ENCODE results near the gene NR1H4. TPM values are rescaled to one million over a fixed set of nuclear protein-coding genes. Genes with fewer than 3 reads are reported as not detected.
"Not testable (repeated sequence)": the region's sequence is repeated elsewhere in the genome, so short reads cannot be mapped to it uniquely, and the experiment has no call there.

The NR1H4 gene
- total RNA-seq, 1 donor from 2014 or later = 7.0 TPM

GRCh38 chr12:100472325-100472724, 1.3 kb upstream of the NR1H4 start:
- DNase-seq (ENCODE audit: low spot score) = no peak

GRCh38 chr12:100473050-100473715, 483 bp upstream of the NR1H4 start:
- DNase-seq (ENCODE audit: low spot score) = no peak

- no peak for DNase-seq (ENCODE audit: low spot score)
These were observed 951 bp downstream of the NR1H4 start for GRCh38 chr12:100474617-100475016.

- no peak for DNase-seq (ENCODE audit: low spot score)
These were observed 2.5 kb downstream of the NR1H4 start for GRCh38 chr12:100476013-100476751.

- DNase-seq (ENCODE audit: low spot score) = no peak
These were observed 7.4 kb downstream of the NR1H4 start for GRCh38 chr12:100481021-100481420.

- DNase-seq (ENCODE audit: low spot score) = no peak
These were observed 10.7 kb downstream of the NR1H4 start for GRCh38 chr12:100484183-100484886.

GRCh38 chr12:100484891-100485471, 11.3 kb downstream of the NR1H4 start:
- no peak for DNase-seq (ENCODE audit: low spot score)

GRCh38 chr12:100485983-100486382, 12.3 kb downstream of the NR1H4 start:
- DNase-seq (ENCODE audit: low spot score) = no peak

- DNase-seq (ENCODE audit: low spot score) = no peak
These were observed 15.7 kb downstream of the NR1H4 start for GRCh38 chr12:100489251-100489820.

GRCh38 chr12:100490056-100490455, 16.4 kb downstream of the NR1H4 start:
- no peak for DNase-seq (ENCODE audit: low spot score)

GRCh38 chr12:100491104-100491503, 17.4 kb downstream of the NR1H4 start:
- DNase-seq (ENCODE audit: low spot score) = no peak

- DNase-seq (ENCODE audit: low spot score) = no peak
These were observed 19.8 kb downstream of the NR1H4 start for GRCh38 chr12:100493396-100494012.

- no peak for DNase-seq (ENCODE audit: low spot score)
These were observed 20.4 kb downstream of the NR1H4 start for GRCh38 chr12:100494026-100494425.

GRCh38 chr12:100494538-100494937, 20.9 kb downstream of the NR1H4 start:
- DNase-seq (ENCODE audit: low spot score) = no peak

- DNase-seq (ENCODE audit: low spot score) = no peak
These were observed 23.6 kb downstream of the NR1H4 start for GRCh38 chr12:100497105-100497795.

- no peak for DNase-seq (ENCODE audit: low spot score)
These were observed 24.5 kb downstream of the NR1H4 start for GRCh38 chr12:100498141-100498540.

- no peak for DNase-seq (ENCODE audit: low spot score)
These were observed 25.8 kb downstream of the NR1H4 start for GRCh38 chr12:100499416-100499815.

GRCh38 chr12:100502718-100503117, 29.1 kb downstream of the NR1H4 start:
- not testable (repeated sequence) for DNase-seq (ENCODE audit: low spot score)

- DNase-seq (ENCODE audit: low spot score) = no peak
These were observed 29.6 kb downstream of the NR1H4 start for GRCh38 chr12:100503228-100503628.

- peak; percentile 71 for DNase-seq (ENCODE audit: low spot score)
These were observed 31.1 kb downstream of the NR1H4 start for GRCh38 chr12:100504804-100505203.

- DNase-seq (ENCODE audit: low spot score) = no peak
These were observed 35.1 kb downstream of the NR1H4 start for GRCh38 chr12:100508751-100509150.
